GM12891 (cell line): ENCODE data around the gene DPH2.
A peak's percentile ranks its signal among the peaks of the same experiment; 100 is the strongest.

ENCODE experiments used
- DNase-seq: peaks from one replicate; pipeline ENCODE4 v3.0.0; 2011; ENCODE audit warnings: low spot score; ENCODE audit not compliant: insufficient read length
- FAIRE-seq: peaks from 2 replicates; lab custom pipeline; 2011; peaks lifted over from hg19 to GRCh38; lab: Jason Lieb, UNC
- PAX5 ChIP-seq: IDR thresholded peaks from 2 replicates; pipeline ENCODE4 v1.6.1; 2011; ENCODE audit warnings: low read length, moderate library complexity, mild to moderate bottlenecking; ENCODE audit not compliant: insufficient read depth, severe bottlenecking
- POLR2A ChIP-seq: IDR thresholded peaks from 2 replicates; pipeline ENCODE4 v1.6.1; 2011; ENCODE audit warnings: low read depth, low read length, control low read depth
- POLR2AphosphoS5 ChIP-seq: IDR thresholded peaks from 2 replicates; pipeline ENCODE4 v1.6.1; 2011; ENCODE audit warnings: low read depth, low read length, control low read depth
- POU2F2 ChIP-seq: IDR thresholded peaks from 2 replicates; pipeline ENCODE4 v1.6.1; 2011; ENCODE audit warnings: low read depth, mild to moderate bottlenecking, control low read depth, low read length, moderate library complexity
- SPI1 ChIP-seq: IDR thresholded peaks from 2 replicates; pipeline ENCODE4 v1.6.1; 2011; ENCODE audit warnings: low read depth, low read length, control low read depth
- TAF1 ChIP-seq: IDR thresholded peaks from 2 replicates; pipeline ENCODE4 v1.6.1; 2011; ENCODE audit warnings: low read depth, low read length, control low read depth

The DPH2 gene

GRCh38 chr1:43968348-43968948, 1.4 kb upstream of the DPH2 start:
- FAIRE-seq = no peak
- DNase-seq = no peak
- TF ChIP-seq POLR2AphosphoS5 = no peak
- no peak for TF ChIP-seq POLR2A
- TF ChIP-seq SPI1 = no peak
- TF ChIP-seq TAF1 = no peak
- TF ChIP-seq PAX5 = no peak
- TF ChIP-seq POU2F2 = no peak

GRCh38 chr1:43969416-43969745, 429 bp upstream of the DPH2 start:
- TF ChIP-seq TAF1 (no peak), POLR2A (no peak), PAX5 (no peak), SPI1 (no peak), POU2F2 (no peak), POLR2AphosphoS5 (no peak)
- DNase-seq = no peak
- FAIRE-seq = no peak

GRCh38 chr1:43970502-43970901, 692 bp downstream of the DPH2 start:
- no peak for TF ChIP-seq POU2F2
- no peak for TF ChIP-seq TAF1
- no peak for TF ChIP-seq POLR2AphosphoS5
- no peak for TF ChIP-seq PAX5
- no peak for TF ChIP-seq SPI1
- TF ChIP-seq POLR2A = no peak
- DNase-seq (no peak), FAIRE-seq (peak; percentile 63)

- DNase-seq = no peak
- TF ChIP-seq SPI1 (no peak), POLR2A (no peak)
- no peak for FAIRE-seq
Measured at GRCh38 chr1:43970911-43971310, 1.1 kb downstream of the DPH2 start.

- DNase-seq = no peak
- TF ChIP-seq POLR2AphosphoS5 (no peak), TAF1 (no peak), POLR2A (no peak), SPI1 (no peak), POU2F2 (no peak), PAX5 (no peak)
- FAIRE-seq = no peak
Measured at GRCh38 chr1:43971336-43971980, 1.6 kb downstream of the DPH2 start.

GRCh38 chr1:43973981-43974442, 4.2 kb downstream of the DPH2 start:
- FAIRE-seq (no peak), DNase-seq (no peak)
- TF ChIP-seq POU2F2 (no peak), PAX5 (no peak), TAF1 (no peak), POLR2AphosphoS5 (no peak)

GRCh38 chr1:43974443-43975248, 4.8 kb downstream of the DPH2 start, which contains the start of gene ATP6V0B:
Gene ATP6V0B (plus strand): TSS chr1:43974960. CDS start chr1:43975041, 81 bp downstream.
- FAIRE-seq = peak; percentile 100
- TF ChIP-seq POLR2AphosphoS5 = peak; percentile 54; the same call in 1 of the 2 replicates
- no peak for TF ChIP-seq SPI1
- 0 out of 2 replicates have a peak, but pooled peaks have one; percentile 50 for TF ChIP-seq POU2F2
- peak; percentile 55; the same call in 1 of the 2 replicates for TF ChIP-seq POLR2A
- TF ChIP-seq PAX5 = no peak
- TF ChIP-seq TAF1 = peak; percentile 38

GRCh38 chr1:43975249-43975961, 5.6 kb downstream of the DPH2 start:
- FAIRE-seq = no peak

More at GRCh38 chr1:43974443-43975248, 4.8 kb downstream of the DPH2 start, which contains the start of gene ATP6V0B:
- peak; percentile 98 for DNase-seq

GRCh38 chr1:43976045-43976444, 6.2 kb downstream of the DPH2 start:
- no peak for FAIRE-seq

More at GRCh38 chr1:43975249-43975961, 5.6 kb downstream of the DPH2 start:
- no peak for DNase-seq
- TF ChIP-seq POU2F2 (no peak), SPI1 (peak; percentile 80)

More at GRCh38 chr1:43976045-43976444, 6.2 kb downstream of the DPH2 start:
- DNase-seq = no peak
- TF ChIP-seq POU2F2 (no peak), PAX5 (no peak), SPI1 (no peak), TAF1 (no peak), POLR2A (no peak)
